Measurements from ENCODE around the gene CCR5.

GRCh38 chr3:46412786-46413298 is 42.1 kb downstream of the CCR5 start:
- TF ChIP-seq BHLHE40 (IDR thresholded peaks at IDR 0.05; ENCODE audit: borderline replicate concordance) = no peak
- TF ChIP-seq HDGF (IDR thresholded peaks at IDR 0.05; ENCODE audit: borderline replicate concordance) = no peak
- no peak for TF ChIP-seq FOXK2 (IDR thresholded peaks at IDR 0.05)
- no peak for TF ChIP-seq SUZ12 (IDR thresholded peaks at IDR 0.05)
- TF ChIP-seq CTBP1 (IDR thresholded peaks at IDR 0.05; ENCODE audit: borderline replicate concordance) = no peak
- TF ChIP-seq ELF4 (IDR thresholded peaks at IDR 0.05) = no peak
- TF ChIP-seq FOXA1 (IDR thresholded peaks at IDR 0.05) = no peak
- TF ChIP-seq, protein P1, sequence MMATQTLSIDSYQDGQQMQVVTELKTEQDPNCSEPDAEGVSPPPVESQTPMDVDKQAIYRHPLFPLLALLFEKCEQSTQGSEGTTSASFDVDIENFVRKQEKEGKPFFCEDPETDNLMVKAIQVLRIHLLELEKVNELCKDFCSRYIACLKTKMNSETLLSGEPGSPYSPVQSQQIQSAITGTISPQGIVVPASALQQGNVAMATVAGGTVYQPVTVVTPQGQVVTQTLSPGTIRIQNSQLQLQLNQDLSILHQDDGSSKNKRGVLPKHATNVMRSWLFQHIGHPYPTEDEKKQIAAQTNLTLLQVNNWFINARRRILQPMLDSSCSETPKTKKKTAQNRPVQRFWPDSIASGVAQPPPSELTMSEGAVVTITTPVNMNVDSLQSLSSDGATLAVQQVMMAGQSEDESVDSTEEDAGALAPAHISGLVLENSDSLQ (IDR thresholded peaks at IDR 0.05) = no peak
- no peak for TF ChIP-seq SP1 (IDR thresholded peaks at IDR 0.05)
- no peak for TF ChIP-seq NFRKB (IDR thresholded peaks at IDR 0.05)
- no peak for TF ChIP-seq FOXM1 (IDR thresholded peaks at IDR 0.05; ENCODE audit: borderline replicate concordance)
- no peak for TF ChIP-seq LEF1 (IDR thresholded peaks at IDR 0.05; ENCODE audit: borderline replicate concordance)
